PC-9 (cell line): ENCODE measurements around the gene AFG3L2. TPM values are rescaled to one million over a fixed set of nuclear protein-coding genes. Genes with fewer than 3 reads are reported as not detected.
A peak's percentile ranks its signal among the peaks of the same experiment; 100 is the strongest.

Experiments
- BruUV-seq: library from RNA; stranded (reverse); fragments of 400-500 nt; replicated peaks from 2 replicates; lab custom pipeline; 2021; lab: Mats Ljungman, UMichigan
- CTCF ChIA-PET: fragments of 300-600 bp; sonication (Branson Sonifier 250); formaldehyde crosslinking; loops from one replicate; lab custom pipeline; 2022; ENCODE audit warnings: antibody characterized with exemption; lab: Charles Lee
- POLR2A ChIA-PET: fragments of 300-600 bp; sonication (Branson Sonifier 250); formaldehyde crosslinking; loops from one replicate; lab custom pipeline; 2022; ENCODE audit warnings: antibody characterized with exemption; ENCODE audit not compliant: unreplicated experiment; lab: Charles Lee
- DNase-seq, 2 experiments: peaks; one replicate each; pipeline versions ENCODE4 v3.0.0 to v3.0.0-alpha.2; 2015 to 2022; ENCODE audit warnings: mixed read lengths in 1 of 2
- H2AFZ ChIP-seq: fragments of 200-600 bp; sonication (generic); 2 replicates; pipeline ENCODE4 v1.8.1; 2017; ENCODE audit warnings: antibody characterized with exemption
- H3F3A ChIP-seq: fragments of 200-600 bp; sonication (generic); 2 replicates; pipeline ENCODE4 v1.8.1; 2017; ENCODE audit warnings: antibody characterized with exemption, mild to moderate bottlenecking, low read depth; ENCODE audit not compliant: insufficient read depth
- H3K27ac ChIP-seq: fragments of 200-600 bp; sonication (generic); 2 replicates; pipeline ENCODE4 v1.6.1; 2016; ENCODE audit warnings: mixed run types
- H3K27me3 ChIP-seq: fragments of 200-600 bp; sonication (generic); 2 replicates; pipeline ENCODE4 v1.6.1; 2016; ENCODE audit warnings: low read depth, mixed run types; ENCODE audit not compliant: insufficient read depth
- H3K36me3 ChIP-seq: fragments of 200-600 bp; sonication (generic); 2 replicates; pipeline ENCODE4 v1.6.1; 2016; ENCODE audit warnings: low read depth, mixed run types
- H3K4me1 ChIP-seq: fragments of 200-600 bp; sonication (generic); replicated peaks from 2 replicates; pipeline ENCODE4 v1.6.1; 2016; ENCODE audit warnings: mixed run types; ENCODE audit not compliant: insufficient read depth
- H3K4me2 ChIP-seq: fragments of 200-600 bp; sonication (generic); 2 replicates; pipeline ENCODE4 v1.6.1; 2017; ENCODE audit warnings: mixed run types
- H3K4me3 ChIP-seq: fragments of 200-600 bp; sonication (generic); 2 replicates; pipeline ENCODE4 v1.6.1; 2016; ENCODE audit warnings: mixed run types
- H3K79me2 ChIP-seq: fragments of 200-600 bp; sonication (generic); 2 replicates; pipeline ENCODE4 v1.6.1; 2017; ENCODE audit warnings: low read depth, mixed run types
- H3K9me2 ChIP-seq: fragments of 200-600 bp; sonication (generic); 2 replicates; pipeline ENCODE4 v1.8.1; 2017; ENCODE audit warnings: mild to moderate bottlenecking; ENCODE audit not compliant: insufficient read depth
- H3K9me3 ChIP-seq: fragments of 200-600 bp; sonication (generic); 2 replicates; pipeline ENCODE4 v1.8.1; 2016; ENCODE audit warnings: low read depth; ENCODE audit not compliant: insufficient read depth
- H4K20me1 ChIP-seq: fragments of 200-600 bp; sonication (generic); 2 replicates; pipeline ENCODE4 v1.8.1; 2017; ENCODE audit not compliant: insufficient read depth
- CTCF ChIP-seq: fragments of 200-600 bp; sonication (generic); conservative IDR thresholded peaks from 2 replicates; pipeline ENCODE4 v1.6.1; 2017; ENCODE audit warnings: mixed run types, antibody characterized with exemption, mild to moderate bottlenecking, moderate library complexity
- EZH2 ChIP-seq: fragments of 200-600 bp; sonication (generic); IDR thresholded peaks from 2 replicates; pipeline ENCODE4 v1.8.0; 2017; ENCODE audit warnings: antibody characterized with exemption, low read depth
- intact Hi-C: fragments of 100-400 bp; cut with micrococcal nuclease; formaldehyde crosslinking; loops from one replicate; pipeline ENCODE4 v1.10.0; 2022; ENCODE audit not compliant: unreplicated experiment
- total RNA-seq: library from RNA; stranded (reverse); gene quantifications from 2 replicates; pipeline ENCODE4 v1.2.3, GENCODE V29; 2021

AFG3L2 gene
- total RNA-seq, 1 experiment from 2014 or later, result 69.4 TPM

- H2AFZ ChIP-seq, result no peak overlapping the region
- H3K4me2 ChIP-seq, result no peak overlapping the region
- peaks cover 7% of the 10 kb centered on the region; the same call in 1 of the 2 replicates for H3K4me1 ChIP-seq
- H3K4me3 ChIP-seq, result no peak overlapping the region
- POLR2A ChIA-PET, result interaction anchor here (0.6 to 0.7 kb wide), 2 partner anchors 35 to 94 kb away, joined by 3 read pairs; no protein-coding TSS in a partner anchor
- peak; percentile 34 to 72 for DNase-seq
- H4K20me1 ChIP-seq, result no peaks in the 10 kb centered on the region
- intact Hi-C loops, result no loop called here
- no peaks in the 10 kb centered on the region for H3K36me3 ChIP-seq
- no peaks in the 10 kb centered on the region for H3K27me3 ChIP-seq
- TF ChIP-seq CTCF (no peak), EZH2 (no peak)
- H3K79me2 ChIP-seq, result no peaks in the 10 kb centered on the region
- H3K9me3 ChIP-seq, result no peaks in the 10 kb centered on the region
- H3F3A ChIP-seq, result peaks cover 7% of the 10 kb centered on the region; the same call in 1 of the 2 replicates
- no peaks in the 10 kb centered on the region for H3K9me2 ChIP-seq
- no TSS peak for BruUV-seq
- CTCF ChIA-PET, result interaction anchor here (3.0 kb wide), 1 partner anchor 11 kb away, joined by 15 read pairs; no protein-coding TSS in a partner anchor
- H3K27ac ChIP-seq, result no peak overlapping the region
These were observed 93.8 kb downstream of the AFG3L2 start for GRCh38 chr18:12283256-12283655.

GRCh38 chr18:12282442-12283039, 94.5 kb downstream of the AFG3L2 start:
- H3K79me2 ChIP-seq, result no peaks in the 10 kb centered on the region
- POLR2A ChIA-PET, result no interaction called here
- H3K4me2 ChIP-seq, result peak overlapping the region; percentile 4; the same call in 1 of the 2 replicates
- BruUV-seq, result no TSS peak
- peaks cover 7% of the 10 kb centered on the region; the same call in 1 of the 2 replicates for H3F3A ChIP-seq
- no peaks in the 10 kb centered on the region for H4K20me1 ChIP-seq
- no peaks in the 10 kb centered on the region for H3K36me3 ChIP-seq
- H3K9me2 ChIP-seq, result no peaks in the 10 kb centered on the region
- no peak overlapping the region for H3K4me3 ChIP-seq
- no peaks in the 10 kb centered on the region for H3K9me3 ChIP-seq
- intact Hi-C loops, result no loop called here
- TF ChIP-seq EZH2 (no peak), CTCF (no peak)
- CTCF ChIA-PET, result interaction anchor here (0.6 to 3.0 kb wide), 2 partner anchors 11 to 54 kb away, joined by 3 to 15 read pairs; no protein-coding TSS in a partner anchor
- peak in 1 of 2 experiments; percentile 28 for DNase-seq
- no peak overlapping the region for H3K27ac ChIP-seq
- peaks cover 6% of the 10 kb centered on the region; the same call in 1 of the 2 replicates for H3K4me1 ChIP-seq
- H3K27me3 ChIP-seq, result no peaks in the 10 kb centered on the region
- H2AFZ ChIP-seq, result no peak overlapping the region

GRCh38 chr18:12281861-12282260, 95.2 kb downstream of the AFG3L2 start:
- H3K4me1 ChIP-seq, result 0 out of 2 replicates have a peak, but pooled peaks cover 6% of the 10 kb centered on the region
- no peaks in the 10 kb centered on the region for H3K36me3 ChIP-seq
- intact Hi-C loops, result no loop called here
- no peaks in the 10 kb centered on the region for H3K9me2 ChIP-seq
- no peak overlapping the region for H3K27ac ChIP-seq
- H3K4me3 ChIP-seq, result no peak overlapping the region
- H3K79me2 ChIP-seq, result no peaks in the 10 kb centered on the region
- TF ChIP-seq EZH2, result no peak
- no peak for TF ChIP-seq CTCF
- ChIA-PET POLR2A (no interaction called here), CTCF (interaction anchor here (0.6 to 3.0 kb wide), 4 partner anchors 10 to 120 kb away, joined by 3 to 15 read pairs (median 4); no protein-coding TSS in a partner anchor)
- no peak overlapping the region for H3K4me2 ChIP-seq
- no peaks in the 10 kb centered on the region for H3K9me3 ChIP-seq
- H2AFZ ChIP-seq, result no peak overlapping the region
- H3F3A ChIP-seq, result peaks cover 7% of the 10 kb centered on the region; the same call in 1 of the 2 replicates
- BruUV-seq, result no TSS peak
- H4K20me1 ChIP-seq, result no peaks in the 10 kb centered on the region
- no peaks in the 10 kb centered on the region for H3K27me3 ChIP-seq
- no peak for DNase-seq
